ENCODE measurements around the gene JCAD.

Gene JCAD

DNA sequence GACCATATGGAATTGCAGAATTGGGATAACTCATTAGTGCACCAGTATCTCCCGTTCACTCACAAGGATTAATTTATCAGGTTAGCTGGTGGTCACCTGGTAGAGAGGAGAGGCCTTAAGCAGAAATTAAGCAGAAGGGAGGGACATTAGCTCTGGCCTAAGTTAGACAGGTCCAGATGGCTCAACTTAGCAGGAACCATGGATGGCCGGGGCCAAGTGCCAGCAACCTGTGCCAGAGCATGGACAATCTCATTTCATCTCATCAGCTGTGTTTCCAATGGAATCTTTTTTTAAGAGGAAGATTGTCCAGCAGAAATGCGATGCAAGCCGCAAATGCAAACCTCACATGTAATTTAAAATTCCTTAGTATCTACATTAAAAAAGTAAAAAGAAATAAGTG is 82.2 kb downstream of the JCAD start:
- no peak for DNase-seq

DNA sequence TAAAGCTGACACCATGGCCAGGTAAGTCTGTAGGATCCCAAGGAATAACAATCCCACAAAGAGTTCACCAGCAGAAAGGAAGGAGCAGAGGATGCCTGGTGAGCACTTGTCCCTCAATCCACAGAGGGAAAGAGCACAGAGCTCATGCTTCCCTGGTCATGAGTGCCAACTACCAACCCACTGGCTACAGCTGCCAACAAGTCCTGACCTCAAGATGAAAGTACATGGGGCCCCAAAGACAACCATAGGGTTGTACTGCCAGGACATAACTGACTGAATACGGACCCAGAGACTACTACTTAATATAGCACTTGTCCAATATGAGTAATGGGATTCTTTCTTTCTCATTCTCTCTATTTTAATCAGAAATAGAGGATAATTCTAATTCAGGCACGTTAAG is 83.3 kb downstream of the JCAD start:
- no peak for DNase-seq

DNA sequence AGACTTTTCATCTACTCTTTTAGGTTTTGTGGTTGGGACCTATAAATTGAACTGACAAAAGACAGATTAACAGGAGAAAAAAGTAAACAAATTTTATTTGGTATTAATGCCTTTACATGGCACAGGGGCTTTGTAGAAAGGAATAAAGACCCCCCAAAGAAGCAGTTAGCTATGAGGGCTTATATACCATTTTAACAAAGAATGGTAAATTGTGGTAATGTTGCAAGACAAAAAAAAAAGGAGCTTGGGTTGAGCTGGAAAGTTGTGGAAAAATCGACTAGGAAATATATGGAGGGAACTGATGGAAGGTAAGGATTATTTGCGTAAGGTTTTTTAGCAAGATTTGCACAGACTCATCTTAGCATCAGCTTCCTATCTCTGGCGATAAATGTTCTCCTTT is 84.6 kb downstream of the JCAD start:
- DNase-seq, result no peak

DNA sequence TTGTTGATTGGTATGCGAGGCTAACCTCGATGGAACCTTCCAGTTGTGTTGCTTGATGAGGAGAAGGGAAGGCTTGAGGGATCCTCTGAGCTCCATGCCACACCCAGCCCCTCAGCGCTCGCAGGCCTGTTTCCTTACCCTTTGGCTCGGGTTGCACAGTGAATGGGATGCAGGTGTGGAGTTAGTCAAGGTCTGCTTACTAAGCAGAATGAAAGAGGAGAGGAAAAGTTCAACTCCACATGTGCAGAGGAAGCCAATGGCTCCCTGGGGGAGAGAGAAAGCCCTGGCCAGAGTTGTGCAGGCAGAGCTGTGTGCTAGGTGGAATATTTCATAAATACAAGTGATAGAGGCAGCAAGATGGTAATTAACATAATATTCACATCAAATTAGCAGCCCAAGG is 85.5 kb downstream of the JCAD start:
- no peak for DNase-seq

DNA sequence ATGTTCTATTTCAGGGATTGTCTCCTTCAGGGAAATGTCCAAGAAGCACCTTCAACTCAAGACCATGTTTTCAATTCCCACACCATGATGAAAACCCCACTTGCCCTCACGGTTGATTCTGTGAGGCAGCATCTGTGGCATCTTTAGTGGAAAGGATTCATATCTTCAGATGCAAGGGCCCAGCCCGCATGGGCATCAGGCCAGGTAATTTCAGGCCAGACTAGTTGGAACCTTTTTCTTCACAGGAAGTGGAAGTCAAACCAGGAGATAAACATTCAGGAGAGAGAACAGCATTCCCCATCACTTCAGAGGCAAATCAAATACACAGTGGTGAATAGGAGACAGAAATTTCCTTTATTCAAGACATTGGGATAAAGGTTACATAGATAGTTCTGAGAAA is 88.8 kb downstream of the JCAD start:
- no peak for DNase-seq

DNA sequence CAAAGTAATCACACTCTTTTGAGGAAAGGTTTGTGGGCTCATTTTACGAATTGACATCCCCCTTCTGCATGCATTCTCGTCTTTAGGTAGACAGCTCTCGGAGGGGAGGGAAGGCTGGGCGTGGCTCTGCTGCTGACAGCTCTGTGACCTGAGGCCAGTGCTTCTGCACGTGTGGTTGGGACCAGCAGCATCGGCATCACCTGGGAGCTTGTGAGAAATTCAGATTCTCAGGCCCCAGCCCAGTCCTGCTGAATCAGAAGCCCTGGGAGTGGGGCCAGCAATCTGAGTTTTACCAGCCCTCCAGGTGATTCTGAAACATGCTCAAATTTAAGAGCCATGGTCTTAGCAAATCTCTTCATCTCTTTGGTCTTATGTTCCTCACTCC is 89.4 kb downstream of the JCAD start:
- DNase-seq, result no peak

DNA sequence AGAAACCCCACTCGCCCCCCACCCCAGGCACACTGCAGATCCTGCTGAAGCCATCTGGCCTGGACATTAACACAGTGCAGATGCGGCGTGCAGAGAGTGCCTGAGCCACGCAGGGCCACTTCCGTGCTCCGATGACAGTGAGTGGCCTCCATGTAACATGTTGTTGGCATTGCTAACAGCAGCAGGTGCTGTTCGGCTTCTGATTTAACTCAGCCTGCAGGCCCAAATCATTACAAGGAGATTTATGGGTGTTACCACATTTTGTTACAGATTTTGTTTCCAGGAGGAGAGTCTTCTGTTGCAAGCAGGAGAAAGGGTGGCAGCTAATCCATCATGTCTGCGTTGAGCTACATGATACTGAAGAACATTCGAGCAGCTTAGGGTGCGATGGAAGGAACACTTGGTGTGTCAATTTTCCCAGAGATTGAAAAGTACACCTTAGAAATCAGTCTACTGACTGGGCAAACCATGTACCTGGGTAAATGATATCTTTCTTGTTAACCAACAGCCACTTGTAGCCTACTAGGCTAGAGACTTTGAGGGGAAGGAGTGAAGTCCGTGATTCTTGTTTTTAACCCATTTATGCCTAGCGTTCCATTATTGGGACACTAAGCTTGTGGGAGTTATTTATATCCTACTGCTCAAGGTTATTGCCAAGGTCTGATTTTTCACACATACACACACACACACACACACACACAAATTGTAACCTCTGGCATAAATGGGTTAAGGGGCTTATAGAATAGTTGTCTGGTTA is 90.0 kb downstream of the JCAD start:
- no peak for DNase-seq

DNA sequence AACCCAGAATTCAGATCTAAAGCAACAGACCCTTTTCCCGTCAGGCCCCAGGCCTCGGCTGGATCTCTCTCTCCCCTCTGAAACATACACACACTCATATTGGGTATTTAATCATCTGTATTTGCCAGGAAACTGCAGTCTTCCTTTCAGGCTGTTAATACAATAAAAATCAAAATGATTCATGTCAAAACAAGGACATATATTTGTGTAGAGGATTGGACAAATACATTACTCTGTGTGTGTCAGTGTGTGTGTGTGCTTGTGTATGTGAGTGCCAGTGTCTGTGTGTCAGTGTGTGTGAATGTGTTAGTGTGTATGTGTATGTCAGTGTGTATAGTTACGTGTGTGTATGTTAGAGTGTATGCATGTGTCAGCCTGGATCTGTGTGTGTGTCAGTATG is 90.8 kb downstream of the JCAD start:
- DNase-seq, result no peak

DNA sequence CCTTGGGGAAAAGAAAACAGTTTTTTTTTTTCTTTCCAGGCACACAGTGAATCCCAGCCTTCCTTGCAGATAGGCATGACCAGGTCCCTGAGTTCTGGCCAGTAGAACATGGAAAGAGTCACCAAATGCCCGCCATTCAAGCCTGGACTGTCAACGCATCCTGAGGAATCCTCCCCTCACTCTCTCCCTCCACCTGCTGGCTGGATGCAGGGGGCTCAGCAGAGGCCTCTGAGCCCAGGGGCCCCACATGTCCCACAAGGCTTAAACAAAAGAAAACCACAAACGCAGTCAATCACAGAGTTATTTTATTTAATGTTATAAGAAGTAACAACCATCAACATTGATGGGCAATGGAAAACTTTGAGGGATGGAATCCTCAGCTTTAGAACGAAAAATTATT is 93.1 kb downstream of the JCAD start:
- DNase-seq, result no peak

Data from CD4-positive, alpha-beta T cell treated with Interleukin-1 beta for 1 hour (primary cell).